Nephron (organoid): ENCODE data around the gene CAD.
A peak's percentile ranks its signal among the peaks of the same experiment; 100 is the strongest.
"Not testable (repeated sequence)": the region's sequence is repeated elsewhere in the genome, so short reads cannot be mapped to it uniquely, and the experiment has no call there.

ENCODE experiments used
- H3K27ac Mint-ChIP-seq, 3 experiments: 2 replicates each; pipeline ENCODE4 v1.8.0; 2020; ENCODE audit warnings: mixed read lengths in 3 of 3, mild to moderate bottlenecking in 2 of 3, moderate library complexity in 1 of 3
- H3K27me3 Mint-ChIP-seq: 2 replicates; pipeline ENCODE4 v1.8.0; 2021; ENCODE audit warnings: low read depth, mild to moderate bottlenecking, moderate library complexity, mixed read lengths
- H3K36me3 Mint-ChIP-seq: 2 replicates; pipeline ENCODE4 v1.8.0; 2020; ENCODE audit warnings: low read depth, mixed read lengths
- H3K4me1 Mint-ChIP-seq: 2 replicates; pipeline ENCODE4 v1.8.0; 2020; ENCODE audit warnings: mixed read lengths
- H3K4me3 Mint-ChIP-seq, 3 experiments: 2 replicates each; pipeline ENCODE4 v1.8.0; 2020; ENCODE audit warnings: mild to moderate bottlenecking in 3 of 3, mixed read lengths in 3 of 3, moderate library complexity in 2 of 3
- H3K9me3 Mint-ChIP-seq: 2 replicates; pipeline ENCODE4 v1.8.0; 2020; ENCODE audit warnings: mixed read lengths
- TF ChIP-seq, protein P1 (sequence below), 3 experiments: fragments of 200-600 bp; sonication (generic); IDR thresholded peaks; one replicate each; pipeline ENCODE4 v1.5.0; 2021; ENCODE audit warnings: antibody characterized with exemption in 3 of 3; ENCODE audit not compliant: unreplicated experiment in 3 of 3

Gene CAD

DNA sequence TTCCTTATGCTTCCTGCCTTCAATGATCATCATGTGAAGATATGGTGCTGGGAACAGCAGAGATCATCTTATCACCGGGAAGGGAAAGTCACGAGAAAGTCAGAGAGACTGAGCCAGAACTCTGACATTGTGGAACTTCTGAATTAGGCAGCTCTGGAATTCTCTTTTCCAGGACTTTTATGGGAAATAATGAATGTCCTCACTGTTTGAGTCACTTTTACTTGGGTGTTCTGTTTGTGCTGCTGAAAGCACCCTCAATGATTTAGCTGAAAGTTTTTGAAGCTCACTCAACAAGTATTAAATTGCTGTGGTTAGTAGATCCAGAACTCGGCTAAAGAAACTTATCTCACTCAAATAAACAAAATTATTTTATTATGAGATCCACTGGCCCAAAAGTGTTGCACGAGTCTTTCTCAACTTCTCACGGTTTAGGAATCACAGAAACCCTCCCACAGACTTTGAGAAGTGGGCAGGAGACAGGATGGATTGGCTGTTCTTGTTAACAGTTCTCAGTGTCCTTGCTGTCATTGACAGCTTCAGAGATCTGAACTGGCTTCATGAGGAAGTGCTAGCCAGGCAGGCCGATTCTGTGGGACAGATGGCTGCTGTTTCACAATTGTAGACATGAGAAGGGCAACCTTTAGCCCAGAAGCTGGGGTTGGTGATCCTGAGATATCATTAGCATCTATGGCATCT, 31.7 kb upstream of the CAD start:
- peaks cover 15% of the 10 kb centered on the region for H3K27me3 Mint-ChIP-seq
- H3K27ac Mint-ChIP-seq, result no peak overlapping the region
- H3K4me1 Mint-ChIP-seq, result no peaks in the 10 kb centered on the region
- no peak overlapping the region for H3K4me3 Mint-ChIP-seq
- H3K36me3 Mint-ChIP-seq, result no peaks in the 10 kb centered on the region
- TF ChIP-seq, protein P1, sequence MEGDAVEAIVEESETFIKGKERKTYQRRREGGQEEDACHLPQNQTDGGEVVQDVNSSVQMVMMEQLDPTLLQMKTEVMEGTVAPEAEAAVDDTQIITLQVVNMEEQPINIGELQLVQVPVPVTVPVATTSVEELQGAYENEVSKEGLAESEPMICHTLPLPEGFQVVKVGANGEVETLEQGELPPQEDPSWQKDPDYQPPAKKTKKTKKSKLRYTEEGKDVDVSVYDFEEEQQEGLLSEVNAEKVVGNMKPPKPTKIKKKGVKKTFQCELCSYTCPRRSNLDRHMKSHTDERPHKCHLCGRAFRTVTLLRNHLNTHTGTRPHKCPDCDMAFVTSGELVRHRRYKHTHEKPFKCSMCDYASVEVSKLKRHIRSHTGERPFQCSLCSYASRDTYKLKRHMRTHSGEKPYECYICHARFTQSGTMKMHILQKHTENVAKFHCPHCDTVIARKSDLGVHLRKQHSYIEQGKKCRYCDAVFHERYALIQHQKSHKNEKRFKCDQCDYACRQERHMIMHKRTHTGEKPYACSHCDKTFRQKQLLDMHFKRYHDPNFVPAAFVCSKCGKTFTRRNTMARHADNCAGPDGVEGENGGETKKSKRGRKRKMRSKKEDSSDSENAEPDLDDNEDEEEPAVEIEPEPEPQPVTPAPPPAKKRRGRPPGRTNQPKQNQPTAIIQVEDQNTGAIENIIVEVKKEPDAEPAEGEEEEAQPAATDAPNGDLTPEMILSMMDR (IDR thresholded peaks at IDR 0.05; ENCODE audit: unreplicated experiment in 3 of 3), result no peak
- H3K9me3 Mint-ChIP-seq, result no peaks in the 10 kb centered on the region

DNA sequence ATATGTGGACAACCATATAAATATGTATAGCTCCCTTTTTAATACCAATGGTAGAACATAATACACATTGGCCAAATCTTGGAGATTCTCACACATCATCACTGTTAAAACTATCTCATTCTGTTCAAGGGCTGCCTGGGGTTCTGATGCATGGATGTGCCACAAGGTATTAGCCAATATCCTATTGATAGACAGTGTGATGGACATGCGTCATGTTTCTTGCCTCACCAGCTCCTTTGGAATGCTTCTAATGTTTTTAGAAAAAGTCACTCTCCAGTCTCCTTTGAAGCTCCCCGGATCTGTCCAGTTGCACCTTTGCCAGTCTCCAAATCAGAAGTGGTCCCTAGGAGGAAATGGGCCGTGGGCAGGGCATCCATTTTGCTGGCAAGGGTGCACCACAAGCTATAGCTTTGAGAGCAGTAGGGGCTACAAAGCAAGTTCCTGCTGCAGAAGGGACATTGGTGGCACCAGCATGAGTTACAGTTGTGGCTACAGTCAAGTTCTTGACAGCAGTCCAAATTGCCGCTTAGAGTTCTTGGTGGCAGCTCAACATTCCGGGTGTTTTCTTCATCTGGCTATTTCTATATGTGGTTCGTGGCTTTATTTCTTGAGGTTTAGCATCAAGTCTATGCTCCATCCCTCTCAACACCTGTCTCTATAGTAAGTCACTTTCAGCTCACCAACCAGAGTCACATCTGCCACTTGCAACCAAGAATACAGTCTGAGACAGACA, 30.4 kb upstream of the CAD start:
- Mint-ChIP-seq H3K27me3 (peaks cover 3% of the 10 kb centered on the region), H3K27ac (no peak overlapping the region), H3K36me3 (no peaks in the 10 kb centered on the region), H3K4me1 (no peaks in the 10 kb centered on the region), H3K4me3 (no peak overlapping the region), H3K9me3 (no peaks in the 10 kb centered on the region)
- TF ChIP-seq, protein P1 (IDR thresholded peaks at IDR 0.05; ENCODE audit: unreplicated experiment in 3 of 3), result no peak

DNA sequence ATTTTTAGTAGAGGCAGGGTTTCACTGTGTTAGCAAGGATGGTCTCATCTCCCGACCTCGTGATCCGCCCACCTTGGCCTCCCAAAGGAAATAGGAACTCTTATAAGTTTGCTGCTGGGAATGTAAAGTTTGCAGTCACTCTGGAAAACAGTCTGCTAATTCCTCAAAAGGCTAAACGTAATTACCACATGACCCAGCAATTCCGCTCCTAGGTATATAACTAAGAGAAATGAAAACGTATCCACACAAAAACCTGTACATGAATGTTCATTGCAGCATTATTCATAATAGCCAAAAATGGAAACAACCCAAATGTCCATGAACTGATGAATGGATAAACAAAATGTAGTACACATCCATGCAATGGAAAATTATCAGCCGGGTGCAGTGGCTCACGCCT, 27.2 kb upstream of the CAD start:
- no peaks in the 10 kb centered on the region for H3K36me3 Mint-ChIP-seq
- TF ChIP-seq, protein P1 (IDR thresholded peaks at IDR 0.05; ENCODE audit: unreplicated experiment in 3 of 3), result no peak
- no peak overlapping the region for H3K27ac Mint-ChIP-seq
- no peaks in the 10 kb centered on the region for H3K9me3 Mint-ChIP-seq
- no peaks in the 10 kb centered on the region for H3K4me1 Mint-ChIP-seq
- no peak overlapping the region for H3K4me3 Mint-ChIP-seq
- H3K27me3 Mint-ChIP-seq, result peaks cover 3% of the 10 kb centered on the region

DNA sequence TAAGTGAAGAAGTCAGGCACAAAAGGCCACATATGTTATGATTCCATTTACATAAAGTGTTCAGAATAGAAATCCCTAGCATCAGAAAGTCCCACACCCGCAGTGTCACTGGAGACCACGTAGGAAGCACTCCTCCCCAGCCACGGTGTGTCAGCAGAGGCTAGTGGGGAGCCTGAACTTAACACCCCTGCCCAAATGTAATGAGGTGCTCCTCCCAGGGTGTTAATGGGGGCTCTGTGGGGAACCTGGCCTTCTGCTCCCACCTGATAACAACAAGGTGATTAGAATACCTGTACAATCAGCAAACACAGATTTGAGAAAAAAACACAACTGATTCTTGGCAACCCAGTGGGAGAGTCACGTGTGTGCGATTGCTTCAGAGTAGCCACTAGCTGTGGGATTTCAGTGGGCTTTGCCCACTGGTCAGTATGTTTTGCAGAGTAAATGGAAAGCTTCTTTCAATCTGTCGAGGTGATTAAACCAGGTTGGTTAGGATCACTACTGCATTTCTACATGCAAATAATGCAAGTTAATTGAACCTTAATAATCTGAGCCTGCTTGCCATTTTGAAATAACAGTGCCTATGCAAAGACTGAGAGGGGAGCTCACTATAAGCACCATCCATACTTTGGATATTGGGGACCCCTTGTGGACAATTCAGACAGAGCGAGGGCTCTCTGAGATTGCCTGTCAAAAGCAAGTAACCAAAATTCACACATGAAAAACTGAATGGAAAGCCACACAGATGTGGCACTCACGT, 25.9 kb upstream of the CAD start:
- TF ChIP-seq, protein P1 (IDR thresholded peaks at IDR 0.05; ENCODE audit: unreplicated experiment in 3 of 3), result peak; percentile 68 to 77 (median 74)
- Mint-ChIP-seq H3K4me3 (no peak overlapping the region), H3K27ac (no peak overlapping the region)

DNA sequence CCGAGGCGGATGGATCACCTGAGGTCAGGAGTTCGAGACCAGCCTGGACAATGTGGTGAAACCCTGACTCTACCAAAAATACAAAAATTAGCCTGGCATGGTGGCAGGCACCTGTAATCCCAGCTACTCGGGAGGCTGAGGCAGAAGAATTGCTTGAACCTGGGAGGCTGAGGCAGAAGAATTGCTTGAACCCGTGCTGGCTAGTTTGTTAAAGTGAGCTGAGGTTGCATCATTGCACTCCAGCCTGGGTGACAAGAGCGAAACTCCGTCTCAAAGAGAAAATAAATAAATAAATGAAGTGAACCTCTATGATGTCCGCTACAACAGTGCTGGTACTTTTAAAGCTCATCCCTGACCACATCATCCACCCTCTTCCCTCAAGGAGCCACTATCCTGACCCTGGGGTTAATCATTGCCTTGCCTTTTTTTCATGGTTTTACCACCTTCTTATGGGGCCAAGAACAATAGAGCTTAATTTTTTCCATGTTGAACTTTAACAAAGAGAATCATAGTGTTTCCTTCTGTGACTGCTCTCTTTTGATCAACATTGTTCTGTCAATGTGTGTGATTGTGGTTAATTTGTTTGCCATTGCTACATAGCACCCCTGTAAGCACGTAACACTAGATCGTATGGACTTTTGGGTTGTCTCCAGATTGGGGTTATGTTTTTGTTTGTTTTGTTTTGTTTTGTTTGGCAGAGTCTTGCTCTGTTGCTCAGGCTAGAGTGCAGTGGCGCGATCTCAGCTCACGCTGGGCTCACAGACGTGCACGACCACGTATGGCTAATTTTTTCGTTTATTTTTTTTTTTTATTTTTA, 22.4 kb upstream of the CAD start:
- Mint-ChIP-seq H3K27me3 (no peaks in the 10 kb centered on the region), H3K9me3 (no peaks in the 10 kb centered on the region), H3K4me3 (no peak overlapping the region), H3K4me1 (no peaks in the 10 kb centered on the region), H3K36me3 (peaks cover 3% of the 10 kb centered on the region), H3K27ac (no peak overlapping the region)
- TF ChIP-seq, protein P1 (IDR thresholded peaks at IDR 0.05; ENCODE audit: unreplicated experiment in 3 of 3), result no peak

More for the DNA sequence above, 25.9 kb upstream of the CAD start:
- Mint-ChIP-seq H3K9me3 (no peaks in the 10 kb centered on the region), H3K27me3 (peaks cover 3% of the 10 kb centered on the region), H3K4me1 (no peaks in the 10 kb centered on the region), H3K36me3 (no peaks in the 10 kb centered on the region)

DNA sequence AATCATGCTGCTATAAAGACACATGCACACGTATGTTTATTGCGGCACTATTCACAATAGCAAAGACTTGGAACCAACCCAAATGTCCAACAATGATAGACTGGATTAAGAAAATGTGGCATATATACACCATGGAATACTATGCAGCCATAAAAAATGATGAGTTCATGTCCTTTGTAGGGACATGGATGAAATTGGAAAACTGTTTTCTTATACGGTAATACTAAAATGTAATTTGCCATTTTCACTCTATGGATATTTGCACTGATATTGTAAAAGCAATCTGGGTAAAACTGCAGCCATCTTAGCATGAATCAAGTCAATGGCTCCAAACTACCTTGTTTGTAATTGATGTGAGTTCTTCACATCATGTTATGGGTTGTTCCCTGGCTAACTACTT, 21.4 kb upstream of the CAD start:
- not testable (repeated sequence) for H3K36me3 Mint-ChIP-seq, H3K27me3 Mint-ChIP-seq

DNA sequence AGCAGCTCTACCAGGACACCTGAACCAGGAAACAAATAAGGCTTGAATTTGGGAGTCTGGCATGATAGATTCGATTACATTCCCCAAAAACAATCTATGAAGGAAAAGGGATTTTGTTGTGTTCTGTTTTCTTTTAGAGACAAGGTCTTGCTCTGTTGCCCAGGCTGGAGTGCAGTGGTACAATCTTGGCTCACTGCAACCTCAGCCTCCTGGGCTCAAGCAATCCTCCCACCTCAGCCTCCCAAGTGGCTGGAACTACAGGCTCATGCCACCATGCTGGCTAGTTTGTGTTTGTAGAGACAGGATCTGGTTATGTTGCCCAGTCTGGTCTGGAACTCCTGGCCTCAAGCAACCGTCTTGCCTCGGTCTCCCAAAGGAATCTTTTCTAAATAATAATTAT, 19.1 kb upstream of the CAD start:
- H3K27ac Mint-ChIP-seq, H3K4me3 Mint-ChIP-seq, H3K27me3 Mint-ChIP-seq, H3K4me1 Mint-ChIP-seq, H3K36me3 Mint-ChIP-seq, H3K9me3 Mint-ChIP-seq: not testable (repeated sequence)

More for the DNA sequence above, 21.4 kb upstream of the CAD start:
- H3K4me1 Mint-ChIP-seq, H3K9me3 Mint-ChIP-seq, H3K4me3 Mint-ChIP-seq, H3K27ac Mint-ChIP-seq: not testable (repeated sequence)
